HepG2 (cell line): ENCODE measurements around the gene FREM3. TPM values are rescaled to one million over a fixed set of nuclear protein-coding genes. Genes with fewer than 3 reads are reported as not detected.

Experiments
- BCLAF1 ChIP-seq: fragments of 450-650 bp; IDR thresholded peaks from 2 replicates; pipeline ENCODE4 v1.6.1; 2017; ENCODE audit warnings: mild to moderate bottlenecking
- HNF1B ChIP-seq: sonication (generic); formaldehyde crosslinking; IDR thresholded peaks from 2 replicates; pipeline ENCODE4 v1.5.1; 2020; ENCODE audit warnings: mild to moderate bottlenecking, moderate library complexity, missing genetic modification reagents
- NONO ChIP-seq, 2 experiments: fragments of 450-650 bp in 1 of 2; sonication (generic) in 1 of 2; formaldehyde crosslinking in 1 of 2; IDR thresholded peaks in 1 of 2; conservative IDR thresholded peaks in 1 of 2; 2 replicates each; pipeline versions ENCODE4 v1.6.1 to v1.8.0; 2017 to 2022; ENCODE audit warnings: mild to moderate bottlenecking in 1 of 2, missing genetic modification reagents in 1 of 2, moderate library complexity in 1 of 2
- SALL2 ChIP-seq: sonication (generic); formaldehyde crosslinking; IDR thresholded peaks from 2 replicates; pipeline ENCODE4 v1.8.1; 2023; ENCODE audit warnings: mild to moderate bottlenecking, missing genetic modification reagents, inconsistent platforms
- STAG1 ChIP-seq: sonication (generic); formaldehyde crosslinking; IDR thresholded peaks from 2 replicates; pipeline ENCODE4 v1.4.0; 2020; ENCODE audit warnings: missing genetic modification reagents
- THAP7 ChIP-seq: sonication (generic); formaldehyde crosslinking; IDR thresholded peaks from 2 replicates; pipeline ENCODE4 v1.8.1; 2023; ENCODE audit warnings: mild to moderate bottlenecking, missing genetic modification reagents
- ZC3H13 ChIP-seq: sonication (generic); formaldehyde crosslinking; IDR thresholded peaks from 2 replicates; pipeline ENCODE4 v1.8.1; 2023; ENCODE audit warnings: mild to moderate bottlenecking, missing genetic modification reagents, moderate library complexity
- ZEB1 ChIP-seq: IDR thresholded peaks from 2 replicates; pipeline ENCODE4 v1.6.1; 2012; ENCODE audit warnings: mild to moderate bottlenecking, low read depth, inconsistent platforms; ENCODE audit not compliant: insufficient replicate concordance
- ZNF136 ChIP-seq: sonication (generic); formaldehyde crosslinking; IDR thresholded peaks from 2 replicates; pipeline ENCODE4 v1.8.1; 2022; ENCODE audit warnings: low read depth, mild to moderate bottlenecking, moderate library complexity, missing genetic modification reagents
- ZNF160 ChIP-seq: sonication (generic); formaldehyde crosslinking; IDR thresholded peaks from 2 replicates; pipeline ENCODE4 v1.8.0; 2022; ENCODE audit warnings: mild to moderate bottlenecking, inconsistent platforms, missing genetic modification reagents
- ZNF501 ChIP-seq: sonication (generic); formaldehyde crosslinking; IDR thresholded peaks from 2 replicates; pipeline ENCODE4 v1.5.1; 2020; ENCODE audit warnings: mild to moderate bottlenecking, moderate library complexity, missing genetic modification reagents
- ZNF740 ChIP-seq: sonication (generic); formaldehyde crosslinking; IDR thresholded peaks from 2 replicates; pipeline ENCODE4 v1.4.0; 2020; ENCODE audit warnings: missing genetic modification reagents
- ZSCAN31 ChIP-seq: sonication (generic); formaldehyde crosslinking; IDR thresholded peaks from 2 replicates; pipeline ENCODE4 v1.5.0; 2020; ENCODE audit warnings: low read depth, mild to moderate bottlenecking, missing genetic modification reagents
- polyA plus RNA-seq, 8 experiments: library from polyadenylated mRNA; depleted of rRNA in 3 of 8; stranded (reverse) in 7 of 8; unstranded in 1 of 8; fragments of >200 nt; fragmentation: Illumina TruSeq in 4 of 8; extraction: Trizol in 4 of 8; gene quantifications; 2 replicates each; pipeline versions ENCODE4 v1.2.1 to v1.2.3, GENCODE V29; 2011 to 2016; ENCODE audit warnings: low read depth in 4 of 8, missing spikeins in 1 of 8, mixed read lengths in 1 of 8; ENCODE audit not compliant: insufficient read depth in 1 of 8
- total RNA-seq, 5 experiments: library from RNA; depleted of rRNA; stranded (reverse); fragments of >200 nt; fragmentation: Illumina TruSeq; extraction: Trizol; gene quantifications; 2 replicates each; pipeline ENCODE4 v1.2.3, GENCODE V29; 2016; ENCODE audit warnings: low read depth in 1 of 5

Gene FREM3
- total and polyA plus RNA-seq, 2 of the 13 experiments (the other 11 are each of a cell fraction or from before 2014, with no cell fraction given): not detected

- TF ChIP-seq SALL2 (CRISPR knock-in tag) (peak; percentile 49; the same call in 1 of the 2 replicates), STAG1 (CRISPR knock-in tag) (peak; percentile 82), ZNF160 (CRISPR knock-in tag) (no peak), ZC3H13 (CRISPR knock-in tag) (no peak), ZSCAN31 (CRISPR knock-in tag) (0 out of 2 replicates have a peak, but pooled peaks have one; percentile 51), NONO (IDR thresholded peaks at IDR 0.05) (no peak), NONO (CRISPR knock-in tag; conservative IDR thresholded peaks at IDR 0.05) (peak; percentile 35; the same call in 1 of the 2 replicates), ZNF740 (0 out of 2 replicates have a peak, but pooled peaks have one; percentile 22), HNF1B (CRISPR knock-in tag) (peak; percentile 80), ZNF501 (CRISPR knock-in tag) (peak; percentile 84), ZEB1 (peak; percentile 85), ZNF136 (CRISPR knock-in tag) (no peak; the same call in 1 of the 2 replicates), BCLAF1 (no peak), THAP7 (no peak)
Measured at GRCh38 chr4:143558823-143559756, 141.4 kb downstream of the FREM3 start (continued).
